ENCODE results near the gene KMO. TPM values are rescaled to one million over a fixed set of nuclear protein-coding genes. Genes with fewer than 3 reads are reported as not detected.

Gene KMO
- total and polyA plus RNA-seq, 2 experiments from 2014 or later = 0.05 TPM; not detected in 1

GRCh38 chr1:241598249-241598648 is 66.1 kb downstream of the KMO start (continued):
- TF ChIP-seq REST (IDR thresholded peaks at IDR 0.05; ENCODE audit: unreplicated experiment) (no peak), STAT1 (IDR thresholded peaks at IDR 0.05; ENCODE audit: unreplicated experiment) (no peak), ZNF114 (CRISPR knock-in tag; IDR thresholded peaks at IDR 0.05) (no peak), CREB1 (CRISPR knock-in tag; IDR thresholded peaks at IDR 0.05; ENCODE audit: low read depth) (no peak), CTCF (conservative IDR thresholded peaks at IDR 0.05; ENCODE audit: low read depth in 2 of 2) (no peak), EZH2phosphoT487 (IDR thresholded peaks at IDR 0.05; ENCODE audit: unreplicated experiment) (no peak), POLR2AphosphoS5 (IDR thresholded peaks at IDR 0.05; ENCODE audit: low read depth) (no peak), JUNB (IDR thresholded peaks at IDR 0.05; ENCODE audit: unreplicated experiment) (no peak), EZH2 (IDR thresholded peaks at IDR 0.05; ENCODE audit: low read depth, unreplicated experiment) (no peak)

- Histone ChIP-seq H3K79me2 (replicated peaks; ENCODE audit: insufficient read depth) (no peaks in the 10 kb centered on the region), H3K27ac (ENCODE audit: low read depth) (no peak overlapping the region)
These were observed 68.3 kb downstream of the KMO start for GRCh38 chr1:241600496-241600901.

More at GRCh38 chr1:241600496-241600901, 68.3 kb downstream of the KMO start:
- H3K9me2 ChIP-seq (ENCODE audit: insufficient read depth) = no peaks in the 10 kb centered on the region
- no peak overlapping the region for H3K4me3 ChIP-seq
- H3K27ac Mint-ChIP-seq = no peak overlapping the region
- H3K4me3 Mint-ChIP-seq = no peak overlapping the region
- H2AFZ ChIP-seq = no peak overlapping the region
- H4K20me1 ChIP-seq (replicated peaks; ENCODE audit: insufficient read depth) = no peaks in the 10 kb centered on the region
- H3F3A ChIP-seq (replicated peaks; ENCODE audit: low read depth) = no peaks in the 10 kb centered on the region
- ATAC-seq (no peak), DNase-seq (ENCODE audit: low spot score) (no peak)
- peaks cover 5% of the 10 kb centered on the region for H3K27me3 Mint-ChIP-seq (ENCODE audit: insufficient read depth, low read depth, poor library complexity)
- no peaks in the 10 kb centered on the region for H3K4me1 Mint-ChIP-seq
- H3K36me3 ChIP-seq (ENCODE audit: insufficient read depth) = no peaks in the 10 kb centered on the region; the same call in 1 of the 2 replicates
- H3K4me1 ChIP-seq (ENCODE audit: insufficient read depth) = no peaks in the 10 kb centered on the region
- no peaks in the 10 kb centered on the region for H3K36me3 Mint-ChIP-seq (ENCODE audit: low read depth)
- TF ChIP-seq EZH2phosphoT487 (IDR thresholded peaks at IDR 0.05; ENCODE audit: unreplicated experiment) (no peak), ZNF114 (CRISPR knock-in tag; IDR thresholded peaks at IDR 0.05) (no peak), POLR2AphosphoS5 (IDR thresholded peaks at IDR 0.05; ENCODE audit: low read depth) (no peak), CTCF (conservative IDR thresholded peaks at IDR 0.05; ENCODE audit: low read depth in 2 of 2) (no peak), NANOG (IDR thresholded peaks at IDR 0.05; ENCODE audit: borderline replicate concordance) (no peak)
- H3K9me3 Mint-ChIP-seq = no peaks in the 10 kb centered on the region
- no peak overlapping the region for H3K4me2 ChIP-seq
- H3K27me3 ChIP-seq (ENCODE audit: insufficient read depth) = no peaks in the 10 kb centered on the region

Data from GM23338 (cell line).